Brain pericyte (primary cell): ENCODE data around the gene IGF2.

Experiments used
- DNase-seq: peaks from one replicate; pipeline ENCODE4 v3.0.0-alpha.2; 2012; ENCODE audit warnings: low read depth, low spot score

The IGF2 gene

GRCh38 chr11:2122907-2123627 is 16.1 kb downstream of the IGF2 start:
- DNase-seq: no peak

DNA sequence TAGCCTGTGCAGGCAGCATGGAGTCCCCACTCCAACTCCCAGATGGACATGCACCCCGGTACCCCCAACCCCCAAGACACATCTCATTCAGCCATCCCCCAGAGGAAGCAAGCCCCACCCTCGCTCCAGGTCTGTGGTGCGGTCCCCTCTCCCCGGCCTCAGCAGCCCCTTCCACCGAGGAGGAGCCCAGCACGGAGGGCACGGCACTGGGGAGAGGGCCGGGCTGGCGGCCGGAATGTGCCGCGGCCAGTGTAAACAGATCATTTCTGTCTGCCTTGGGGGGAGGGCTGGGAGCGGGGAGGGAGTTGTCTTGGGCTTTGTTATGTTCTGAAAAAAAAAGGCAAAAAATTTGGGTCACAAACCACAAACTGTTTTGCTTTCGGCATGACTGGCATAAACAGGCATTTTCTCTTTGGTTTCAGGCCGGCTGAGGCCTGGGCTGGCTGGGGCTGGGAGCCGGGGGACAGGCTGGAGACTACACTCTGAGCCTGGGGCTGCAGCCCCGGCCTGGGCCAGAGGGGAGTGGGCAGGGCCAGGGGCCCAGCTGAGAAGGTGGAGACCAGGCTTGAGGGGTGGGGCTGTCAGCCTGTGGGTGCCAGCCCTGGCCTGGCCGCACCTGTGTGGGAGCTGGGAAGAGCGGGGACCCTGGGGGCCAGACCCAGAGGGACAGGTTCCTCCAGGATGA is 16.8 kb downstream of the IGF2 start:
- DNase-seq: no peak

DNA sequence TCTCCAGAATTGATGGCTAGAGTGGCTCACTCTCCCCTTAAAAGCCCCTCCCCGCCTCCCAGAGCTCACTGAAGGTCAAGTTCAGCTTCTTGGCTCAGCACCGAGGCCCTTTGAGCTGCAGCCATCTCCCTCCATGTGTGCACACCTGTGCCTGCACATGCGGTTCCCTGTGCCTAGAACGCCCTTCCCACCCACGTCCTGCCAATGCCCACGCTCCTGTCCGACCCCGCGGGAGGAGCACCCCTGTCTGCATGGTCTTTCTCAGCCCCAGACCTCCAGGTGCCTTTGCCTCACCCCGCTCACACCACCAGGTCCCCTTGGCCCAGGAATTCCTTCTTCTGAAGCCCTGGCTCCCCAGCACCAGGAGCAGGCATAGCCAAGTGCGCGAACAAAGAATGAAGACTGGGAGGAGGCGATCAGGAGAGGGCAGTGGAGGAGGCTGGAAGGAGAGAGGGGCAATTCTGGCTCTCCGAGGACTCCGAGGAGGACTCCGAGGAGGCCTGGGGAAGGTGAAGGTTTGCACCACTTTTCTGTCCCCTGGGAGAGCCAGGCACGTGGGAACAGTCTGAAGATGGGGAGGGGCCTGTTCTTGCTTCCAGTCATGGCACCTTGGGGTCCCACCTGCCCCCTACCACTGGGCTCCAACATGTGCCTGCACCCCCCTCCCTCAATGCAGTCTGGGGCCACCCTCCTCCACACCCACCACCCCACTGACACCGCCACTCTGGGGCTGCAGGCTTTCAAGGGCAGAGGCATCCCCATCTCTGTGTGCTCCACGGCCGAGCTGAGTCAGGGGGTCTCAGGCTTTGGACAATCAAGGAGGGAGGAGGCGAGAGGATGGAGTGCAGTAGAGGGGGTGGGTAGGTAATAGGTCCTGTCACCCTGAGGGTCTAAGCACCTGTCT is 17.7 kb downstream of the IGF2 start:
- DNase-seq: no peak

DNA sequence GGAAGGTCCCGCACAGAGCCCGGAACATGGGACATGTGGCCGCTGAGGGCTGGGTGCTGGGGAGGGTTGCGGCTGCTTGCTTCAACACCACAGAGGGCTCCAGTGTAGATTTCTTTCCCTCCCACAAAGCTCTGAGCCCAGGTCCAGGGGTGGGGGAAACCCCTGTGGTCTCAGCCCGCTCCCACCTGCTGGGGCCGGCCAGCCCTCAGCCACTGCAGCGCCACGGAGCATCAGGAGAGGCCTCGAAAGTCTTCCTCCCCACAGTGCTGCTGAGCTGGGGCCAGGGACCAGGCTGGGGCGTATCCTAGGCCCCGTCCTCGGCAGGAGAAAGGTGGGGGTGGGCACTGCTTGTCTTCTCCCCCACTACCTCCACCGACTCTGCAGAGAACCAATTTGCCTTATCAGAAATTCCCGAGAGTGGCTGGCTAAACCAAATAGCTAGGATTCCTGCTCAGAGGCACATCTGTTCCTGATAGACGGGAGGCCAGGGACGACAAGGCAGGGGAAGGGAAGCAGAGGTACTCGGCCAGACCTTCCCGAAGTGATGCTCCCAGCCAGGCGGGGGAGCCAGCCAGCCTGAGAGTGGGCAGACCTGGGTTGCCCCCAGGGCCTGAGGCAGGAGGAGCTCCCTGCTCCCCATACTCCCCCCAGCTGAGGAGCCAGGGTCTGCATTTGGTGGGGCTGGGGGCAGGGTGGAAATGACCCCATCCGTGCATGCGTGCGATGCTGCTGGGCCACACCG is 18.7 kb downstream of the IGF2 start:
- DNase-seq: no peak

DNA sequence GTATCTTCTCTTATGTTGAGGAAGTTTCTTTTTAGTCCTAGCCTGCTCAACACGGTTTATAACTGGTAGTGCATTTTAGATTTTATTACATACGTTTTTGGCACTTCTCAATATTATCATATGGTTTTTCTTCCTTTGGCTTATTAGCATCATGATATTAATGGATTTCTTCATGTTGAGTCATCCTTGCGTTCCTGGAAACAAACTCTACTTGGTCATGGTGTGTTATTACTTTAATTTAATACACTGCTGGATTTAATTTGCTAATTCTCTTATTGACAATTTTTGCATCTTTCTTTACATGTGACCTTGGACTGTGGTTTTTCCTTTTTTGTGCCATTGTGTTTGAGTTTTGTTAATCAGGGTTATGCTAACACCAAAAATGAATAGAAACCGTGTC is 20.5 kb downstream of the IGF2 start:
- no peak for DNase-seq

GRCh38 chr11:2116680-2117079 is 22.5 kb downstream of the IGF2 start:
- DNase-seq: no peak

GRCh38 chr11:2115308-2115707 is 23.9 kb downstream of the IGF2 start:
- no peak for DNase-seq

- DNase-seq: no peak
These were observed 24.6 kb downstream of the IGF2 start for GRCh38 chr11:2114430-2115241.

DNA sequence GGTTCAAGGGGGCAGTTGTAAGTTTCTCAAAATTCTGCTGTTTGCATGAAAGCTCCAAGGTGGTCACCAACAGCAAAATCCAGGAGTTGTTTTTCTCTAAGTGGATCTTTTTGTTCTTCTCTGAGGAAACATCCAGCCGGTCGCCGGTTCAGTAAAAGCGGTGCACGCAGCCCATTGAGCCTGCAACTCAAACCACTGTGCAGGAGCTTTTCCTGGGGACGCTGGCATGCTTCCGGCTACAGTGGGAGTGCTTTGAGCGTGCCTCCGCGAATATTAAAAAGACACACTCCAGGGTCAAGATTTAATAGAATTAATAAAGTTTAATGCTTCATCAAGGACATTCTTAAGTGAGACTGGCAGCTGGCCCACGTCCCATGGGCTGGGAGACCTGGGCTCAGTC is 25.4 kb downstream of the IGF2 start:
- DNase-seq: no peak

DNA sequence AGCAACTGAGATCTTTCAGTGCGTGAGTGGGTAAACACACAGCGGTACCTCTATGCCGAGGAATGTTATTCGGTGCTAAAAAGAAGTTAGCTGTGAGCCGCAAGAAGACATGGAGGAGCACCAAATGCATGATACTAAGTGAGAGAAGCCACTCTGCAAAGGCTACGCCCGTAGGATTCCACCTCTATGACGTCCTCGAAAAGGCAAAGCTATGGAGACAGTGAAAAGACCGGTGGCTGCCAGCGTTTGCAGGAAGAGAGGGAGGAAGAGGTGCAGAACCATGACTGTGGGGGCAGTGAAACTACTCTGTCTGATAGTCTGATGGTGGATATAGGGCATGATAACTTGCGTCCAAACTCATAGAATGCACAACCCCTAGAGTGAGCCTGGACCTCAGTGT is 28.7 kb downstream of the IGF2 start:
- DNase-seq: no peak

DNA sequence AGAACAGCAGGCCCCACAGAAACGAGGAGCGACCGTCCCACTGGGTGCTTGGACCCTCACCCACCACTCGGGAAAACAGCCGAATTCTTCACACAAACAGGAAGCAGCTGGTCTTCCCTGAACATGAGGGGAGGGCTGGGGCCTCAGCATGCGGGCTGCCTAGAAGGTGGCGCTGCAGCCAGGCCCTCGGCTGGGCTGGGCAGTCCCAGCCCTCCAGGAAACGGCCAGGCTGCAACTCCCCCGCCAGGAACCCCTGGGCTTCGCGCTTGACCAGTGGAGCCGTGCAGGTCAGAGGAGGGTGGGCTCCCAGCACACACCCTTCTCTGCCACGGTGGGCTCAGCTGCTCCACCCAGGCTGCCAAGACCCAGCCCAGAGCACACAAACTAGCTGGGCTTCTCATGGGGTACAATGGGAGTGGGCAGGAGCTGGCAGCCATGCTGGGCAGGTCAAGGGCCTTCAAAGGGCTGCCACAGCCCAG is 29.6 kb downstream of the IGF2 start:
- DNase-seq: no peak

DNA sequence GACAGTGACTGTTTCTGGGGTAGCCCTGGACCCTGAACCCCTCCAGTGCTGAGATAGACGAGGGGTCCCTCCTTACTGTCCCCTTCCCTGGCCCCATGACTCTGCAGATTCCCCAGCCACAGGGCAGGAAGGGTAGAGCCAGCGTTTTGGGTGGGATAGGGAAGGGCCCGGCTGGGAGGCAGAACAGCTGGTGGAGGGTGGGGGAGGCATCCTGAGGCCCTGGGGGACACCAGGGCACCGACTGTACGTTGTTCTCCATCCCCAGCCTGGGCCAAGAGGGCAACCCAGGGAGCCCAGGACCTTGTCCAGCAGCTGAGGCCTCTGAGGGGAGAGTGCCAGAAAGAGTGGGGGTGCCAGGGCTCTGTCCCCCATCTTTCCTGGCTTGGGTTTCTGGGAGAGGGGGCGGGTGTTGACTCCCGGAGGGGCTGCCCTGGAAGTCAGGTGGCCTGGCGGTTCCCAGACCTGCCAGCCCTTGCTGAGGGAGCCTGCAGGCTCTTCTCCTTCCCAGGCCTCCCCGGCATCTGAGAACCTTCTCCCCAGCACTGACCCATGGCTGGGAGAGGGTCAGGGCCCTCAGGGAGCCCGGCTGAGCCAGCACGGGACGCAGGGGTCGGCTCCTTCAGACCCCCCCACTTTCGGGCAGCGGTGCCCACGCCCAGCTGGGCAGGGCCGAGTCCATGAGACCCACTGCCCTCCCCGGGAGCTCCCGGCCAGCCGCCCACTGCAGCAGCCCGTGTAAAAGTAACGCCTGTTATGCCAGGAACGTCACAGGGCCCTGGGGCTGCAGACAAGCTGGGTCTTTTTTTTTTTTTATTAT is 30.3 kb downstream of the IGF2 start:
- no peak for DNase-seq

DNA sequence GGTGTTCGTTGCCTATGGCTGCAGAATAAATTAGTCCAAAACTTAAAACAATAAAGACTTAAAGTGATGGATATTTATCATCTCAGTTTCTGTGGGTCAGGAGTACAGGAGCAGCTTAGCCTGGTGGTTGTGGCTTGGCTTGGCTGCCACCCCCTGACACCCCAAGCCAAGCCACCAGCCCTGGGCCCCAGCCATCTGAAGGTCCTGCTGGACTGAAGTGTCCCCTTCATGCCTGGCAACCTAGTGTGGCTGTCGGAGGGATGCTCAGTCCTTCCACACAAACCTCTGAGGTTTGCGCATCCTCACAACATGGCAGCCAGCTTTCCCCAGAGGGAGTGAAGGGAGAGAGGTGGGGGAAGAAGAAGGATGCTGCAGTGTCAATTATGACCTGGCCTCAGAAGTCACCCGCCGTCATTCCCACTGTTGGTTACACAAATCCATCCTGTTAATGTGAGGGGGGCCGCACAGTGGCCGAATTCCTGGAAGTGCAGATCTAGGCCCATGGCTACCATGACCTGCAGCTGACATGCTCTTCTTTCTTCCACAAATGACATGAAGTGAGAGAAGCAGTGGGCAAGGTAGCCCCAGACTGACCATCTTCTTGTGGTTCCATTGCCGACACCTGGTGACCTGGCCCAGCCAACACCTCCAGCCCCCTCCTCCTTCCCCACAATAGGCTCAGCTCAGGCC is 31.1 kb downstream of the IGF2 start:
- DNase-seq: no peak

DNA sequence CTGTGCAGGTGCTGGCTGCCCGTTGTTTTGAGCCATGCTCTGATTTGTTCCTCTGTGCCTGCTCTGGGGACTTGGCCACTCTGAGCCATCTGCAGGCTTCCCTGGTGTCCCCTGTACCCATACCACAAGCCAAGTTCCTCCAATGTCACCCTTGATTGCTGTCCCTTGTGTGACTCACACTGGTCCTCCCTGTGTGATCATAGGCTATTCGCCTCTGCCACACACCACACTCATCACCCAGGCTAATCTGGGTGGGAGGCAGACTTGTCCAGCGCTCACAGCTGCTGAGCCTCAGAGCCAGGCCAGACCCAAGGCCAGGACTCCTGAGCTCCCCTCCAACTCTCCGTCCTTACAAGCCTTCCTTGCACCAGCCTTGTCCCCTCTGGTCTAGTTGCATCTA is 31.7 kb downstream of the IGF2 start:
- DNase-seq: no peak

GRCh38 chr11:2106583-2107209 is 32.5 kb downstream of the IGF2 start:
- no peak for DNase-seq

- DNase-seq: no peak
These were observed 33.7 kb downstream of the IGF2 start for GRCh38 chr11:2105511-2105910.

DNA sequence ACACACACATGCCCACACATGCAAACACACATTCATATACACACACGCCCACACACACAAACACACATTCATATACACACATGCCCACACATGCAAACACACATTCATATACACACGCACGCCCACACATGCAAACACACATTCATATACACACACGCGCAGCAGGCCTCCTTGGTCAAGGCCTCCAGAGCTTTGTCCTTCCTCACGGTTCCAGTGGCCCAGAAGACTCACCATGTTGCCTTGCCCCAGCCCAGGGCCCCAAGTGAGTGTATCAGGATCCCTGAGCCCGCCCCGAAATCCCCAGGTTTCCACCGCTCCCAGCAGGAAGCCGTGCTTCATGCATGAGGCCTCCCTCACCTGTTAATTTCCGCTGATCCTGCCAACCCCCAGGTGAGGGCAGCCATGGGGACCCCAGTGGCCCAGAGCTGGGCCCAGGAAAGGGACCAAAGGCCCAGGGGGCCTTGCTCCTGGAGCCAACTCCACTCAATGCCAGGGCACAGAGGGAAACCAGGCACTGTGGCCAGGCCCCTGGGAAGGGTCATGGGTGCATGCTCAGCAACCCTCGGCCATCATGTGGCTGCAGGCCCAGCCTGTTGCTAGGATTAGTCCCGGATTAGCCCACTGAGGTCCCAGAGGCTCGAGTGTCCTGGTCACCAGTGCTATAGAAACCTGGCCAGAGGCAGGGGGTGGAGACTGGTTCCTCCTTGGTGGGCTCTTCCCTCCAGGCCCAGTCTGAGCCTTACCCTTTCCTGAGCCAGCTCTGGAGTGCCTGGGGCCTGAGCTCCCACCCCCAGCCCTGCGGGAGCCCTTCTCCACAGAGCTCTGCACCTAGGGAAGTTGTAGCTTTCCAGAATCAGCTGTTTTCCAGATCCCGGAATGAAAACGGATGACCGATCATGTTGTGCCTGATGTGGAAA is 34.4 kb downstream of the IGF2 start:
- DNase-seq: no peak
